Fibroblast of lung (primary cell): ENCODE data around the gene CREM. TPM values are rescaled to one million over a fixed set of nuclear protein-coding genes. Genes with fewer than 3 reads are reported as not detected.
A peak's percentile ranks its signal among the peaks of the same experiment; 100 is the strongest.

ENCODE experiments used
- DNase-seq, 2 donors: peaks; one replicate each; pipeline versions ENCODE4 v3.0.0 to v3.0.0-alpha.2; 2010; ENCODE audit warnings: low read depth in 2 of 2
- H2AFZ ChIP-seq: 2 replicates; pipeline ENCODE4 v1.5.1; 2012; ENCODE audit warnings: low read length, control low read depth, inconsistent platforms
- H3K27ac ChIP-seq: 2 replicates; pipeline ENCODE4 v1.5.1; 2011; ENCODE audit warnings: low read length, control low read depth; ENCODE audit not compliant: insufficient read depth
- H3K27me3 ChIP-seq: 2 replicates; pipeline ENCODE4 v1.5.1; 2011; ENCODE audit warnings: mild to moderate bottlenecking, low read length; ENCODE audit not compliant: control insufficient read depth, insufficient read depth
- H3K36me3 ChIP-seq: 2 replicates; pipeline ENCODE4 v1.5.1; 2011; ENCODE audit warnings: low read length; ENCODE audit not compliant: control insufficient read depth, insufficient read depth
- H3K4me1 ChIP-seq: 2 replicates; pipeline ENCODE4 v1.5.1; 2011; ENCODE audit warnings: low read length; ENCODE audit not compliant: control insufficient read depth, insufficient read depth; ENCODE audit errors: extremely low read depth
- H3K4me2 ChIP-seq: 2 replicates; pipeline ENCODE4 v1.5.1; 2011; ENCODE audit warnings: low read length, control low read depth; ENCODE audit not compliant: insufficient read depth; ENCODE audit errors: extremely low read depth
- H3K4me3 ChIP-seq, 4 experiments: fragments of 200-600 bp in 1 of 4; sonication (generic) in 1 of 4; replicated peaks in 1 of 4; 2 replicates each; pipeline ENCODE4 v1.5.1; 2011 to 2016; ENCODE audit warnings: low read length in 4 of 4, low read depth in 3 of 4, mild to moderate bottlenecking in 3 of 4, control low read depth in 2 of 4, inconsistent platforms in 1 of 4, mixed read lengths in 1 of 4; ENCODE audit not compliant: insufficient read depth in 1 of 4; ENCODE audit errors: control extremely low read depth in 1 of 4
- H3K79me2 ChIP-seq: 2 replicates; pipeline ENCODE4 v1.5.1; 2012; ENCODE audit warnings: mild to moderate bottlenecking, low read length, inconsistent platforms; ENCODE audit not compliant: control insufficient read depth, insufficient read depth
- H3K9ac ChIP-seq: 2 replicates; pipeline ENCODE4 v1.5.1; 2011; ENCODE audit warnings: mild to moderate bottlenecking, low read length, control low read depth; ENCODE audit not compliant: insufficient read depth
- H3K9me3 ChIP-seq: 2 replicates; pipeline ENCODE4 v1.5.1; 2012; ENCODE audit warnings: low read depth, low read length; ENCODE audit not compliant: control insufficient read depth, insufficient read depth
- H4K20me1 ChIP-seq: 2 replicates; pipeline ENCODE4 v1.5.1; 2011; ENCODE audit warnings: low read length; ENCODE audit not compliant: control insufficient read depth, insufficient read depth; ENCODE audit errors: extremely low read depth
- EZH2 ChIP-seq: IDR thresholded peaks from 2 replicates; pipeline ENCODE4 v1.5.1; 2012; ENCODE audit warnings: low read length, control low read depth, mild to moderate bottlenecking; ENCODE audit errors: missing control alignments
- polyA plus RNA-seq, 2 donors: library from polyadenylated mRNA; depleted of rRNA in 1 of 2; stranded (reverse) in 1 of 2; unstranded in 1 of 2; fragments of >200 nt; gene quantifications; 2 replicates each; pipeline ENCODE4 v1.2.1, GENCODE V29; 2011 to 2012; ENCODE audit warnings: missing spikeins in 1 of 2
- total RNA-seq: library from RNA; depleted of rRNA; stranded (reverse); fragments of >200 nt; gene quantifications from 2 replicates; pipeline ENCODE4 v1.2.1, GENCODE V29; 2014
- TF ChIP-seq, protein P1 (sequence below), 2 donors: IDR thresholded peaks in 1 of 2; conservative IDR thresholded peaks in 1 of 2; 1 replicate in 1 of 2; 2 replicates in 1 of 2; pipeline ENCODE4 v1.5.1; 2011 to 2012; ENCODE audit warnings: low read length in 2 of 2, control low read depth in 1 of 2, inconsistent platforms in 1 of 2, low read depth in 1 of 2, mild to moderate bottlenecking in 1 of 2

CREM gene
- total and polyA plus RNA-seq, 2 donors (not counting 1 experiment from before 2014, with no cell fraction given), result 29.9 to 32.1 TPM

DNA sequence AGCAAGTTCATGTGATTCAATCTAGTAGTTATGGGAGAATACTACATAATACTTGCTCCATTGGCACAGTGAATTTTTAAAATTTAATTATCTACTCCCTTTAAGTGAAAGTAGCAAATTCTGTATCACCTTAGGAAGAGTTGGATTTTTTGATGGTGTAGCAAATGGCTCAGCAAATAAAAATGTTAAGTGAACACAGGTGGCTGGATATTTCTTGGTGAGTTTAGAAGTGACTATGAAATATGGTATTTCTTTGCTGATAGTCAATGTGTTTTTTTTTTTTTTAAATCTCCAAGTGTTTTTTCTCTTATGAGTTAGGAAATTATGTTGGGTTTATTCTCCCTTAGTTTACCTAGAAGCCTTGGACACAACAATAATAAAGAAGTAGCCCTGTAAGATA is 67.8 kb downstream of the CREM start:
- peak in 1 of 2 donors; percentile 47 for DNase-seq
- H3K9ac ChIP-seq, result no peak overlapping the region
- TF ChIP-seq, protein P1, sequence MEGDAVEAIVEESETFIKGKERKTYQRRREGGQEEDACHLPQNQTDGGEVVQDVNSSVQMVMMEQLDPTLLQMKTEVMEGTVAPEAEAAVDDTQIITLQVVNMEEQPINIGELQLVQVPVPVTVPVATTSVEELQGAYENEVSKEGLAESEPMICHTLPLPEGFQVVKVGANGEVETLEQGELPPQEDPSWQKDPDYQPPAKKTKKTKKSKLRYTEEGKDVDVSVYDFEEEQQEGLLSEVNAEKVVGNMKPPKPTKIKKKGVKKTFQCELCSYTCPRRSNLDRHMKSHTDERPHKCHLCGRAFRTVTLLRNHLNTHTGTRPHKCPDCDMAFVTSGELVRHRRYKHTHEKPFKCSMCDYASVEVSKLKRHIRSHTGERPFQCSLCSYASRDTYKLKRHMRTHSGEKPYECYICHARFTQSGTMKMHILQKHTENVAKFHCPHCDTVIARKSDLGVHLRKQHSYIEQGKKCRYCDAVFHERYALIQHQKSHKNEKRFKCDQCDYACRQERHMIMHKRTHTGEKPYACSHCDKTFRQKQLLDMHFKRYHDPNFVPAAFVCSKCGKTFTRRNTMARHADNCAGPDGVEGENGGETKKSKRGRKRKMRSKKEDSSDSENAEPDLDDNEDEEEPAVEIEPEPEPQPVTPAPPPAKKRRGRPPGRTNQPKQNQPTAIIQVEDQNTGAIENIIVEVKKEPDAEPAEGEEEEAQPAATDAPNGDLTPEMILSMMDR (conservative IDR thresholded peaks at IDR 0.05 in 1 of 2, IDR thresholded peaks at IDR 0.05 in 1 of 2; ENCODE audit: low read depth in 1 of 2, low read length in 2 of 2), result no peak
- TF ChIP-seq EZH2, result no peak
- no peaks in the 10 kb centered on the region for H3K27me3 ChIP-seq
- peak overlapping the region; percentile 95 for H3K27ac ChIP-seq
- H3K4me2 ChIP-seq, result no peak overlapping the region
- H2AFZ ChIP-seq, result no peak overlapping the region
- no peaks in the 10 kb centered on the region for H3K9me3 ChIP-seq
- H3K4me3 ChIP-seq, result no peak overlapping the region
- no peaks in the 10 kb centered on the region for H3K36me3 ChIP-seq
- H4K20me1 ChIP-seq, result no peaks in the 10 kb centered on the region
- H3K4me1 ChIP-seq, result peaks cover 3% of the 10 kb centered on the region
- H3K79me2 ChIP-seq, result no peaks in the 10 kb centered on the region

DNA sequence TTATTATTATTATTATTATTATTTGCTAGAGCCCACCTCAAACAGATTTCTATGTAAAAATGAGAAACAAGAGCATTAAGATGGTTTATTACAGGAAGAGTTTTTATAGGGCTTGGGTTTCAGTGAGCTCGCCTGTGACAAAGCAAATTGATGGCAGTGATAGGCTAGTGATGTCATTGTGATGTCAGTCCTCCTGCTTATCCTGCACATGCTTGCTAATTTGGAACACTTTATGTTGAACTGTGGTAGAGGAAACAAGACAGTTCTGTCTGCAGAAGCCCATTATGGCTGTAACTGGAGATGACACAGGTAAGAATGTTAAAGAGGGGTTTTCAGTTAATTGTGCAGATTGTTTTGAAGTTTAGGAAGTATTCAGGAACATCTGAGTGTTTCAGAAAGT is 68.3 kb downstream of the CREM start:
- peak overlapping the region; percentile 22 to 81 (median 38) for H3K4me3 ChIP-seq
- no peak for TF ChIP-seq EZH2
- TF ChIP-seq, protein P1 (conservative IDR thresholded peaks at IDR 0.05 in 1 of 2, IDR thresholded peaks at IDR 0.05 in 1 of 2; ENCODE audit: low read depth in 1 of 2, low read length in 2 of 2), result no peak

DNA sequence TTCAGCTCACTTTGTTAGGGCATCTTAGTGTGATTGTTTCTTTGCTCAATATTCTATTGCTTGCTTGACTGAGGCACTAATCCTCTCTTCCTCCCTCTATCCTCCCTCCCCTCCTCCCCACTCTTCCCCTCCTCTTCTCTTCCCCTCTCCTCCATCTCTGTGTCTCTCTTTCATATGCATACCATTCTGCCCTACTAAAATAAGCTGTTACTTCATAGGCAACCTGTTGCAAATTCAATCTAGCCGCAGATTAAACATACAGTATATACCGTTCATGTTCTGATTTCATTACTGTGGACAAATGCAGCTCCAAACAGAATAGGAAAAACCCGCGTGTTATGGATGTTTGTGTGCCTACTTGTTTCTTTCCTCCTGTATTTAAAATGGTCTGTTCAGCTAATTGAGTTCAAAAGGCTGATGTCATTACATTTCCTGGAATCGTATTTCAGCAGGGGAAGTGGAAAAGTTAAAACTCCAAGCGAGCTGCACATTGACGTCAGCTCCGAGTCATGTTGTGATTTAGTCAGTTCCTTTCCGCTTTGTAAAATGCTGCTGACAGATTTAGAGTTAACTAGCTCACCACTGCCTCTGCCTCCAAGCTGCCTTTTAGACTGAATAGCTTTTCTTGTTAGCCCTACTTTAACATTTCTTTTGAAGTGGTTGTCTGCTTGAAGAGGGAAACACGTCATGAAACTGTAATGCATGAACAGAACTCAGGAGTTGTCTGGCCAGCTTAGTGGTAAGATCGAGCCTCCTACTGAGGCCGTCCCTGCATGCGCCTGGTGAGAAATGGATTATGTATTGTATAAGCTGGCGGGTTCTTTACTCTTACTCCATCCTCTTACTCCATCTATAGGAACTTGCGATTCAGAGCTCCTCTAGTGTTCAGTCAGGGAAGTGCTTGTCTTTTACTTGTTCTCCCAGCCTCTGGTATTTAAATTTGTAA is 69.0 kb downstream of the CREM start:
- H3K27me3 ChIP-seq, result no peaks in the 10 kb centered on the region
- H3K4me1 ChIP-seq, result peaks cover 3% of the 10 kb centered on the region
- no peaks in the 10 kb centered on the region for H3K36me3 ChIP-seq
- H3K4me3 ChIP-seq, result peak overlapping the region; percentile 22 to 81 (median 54)
- peak overlapping the region; percentile 95 for H3K27ac ChIP-seq
- no peaks in the 10 kb centered on the region for H3K79me2 ChIP-seq
- no peaks in the 10 kb centered on the region for H4K20me1 ChIP-seq
- H2AFZ ChIP-seq, result peak overlapping the region; percentile 72
- peak overlapping the region; percentile 97 for H3K4me2 ChIP-seq
- no peaks in the 10 kb centered on the region for H3K9me3 ChIP-seq
- peak; percentile 98 to 99 for DNase-seq
- TF ChIP-seq, protein P1 (conservative IDR thresholded peaks at IDR 0.05 in 1 of 2, IDR thresholded peaks at IDR 0.05 in 1 of 2; ENCODE audit: low read depth in 1 of 2, low read length in 2 of 2), result peak; percentile 89 to 90
- TF ChIP-seq EZH2, result no peak
- H3K9ac ChIP-seq, result peak overlapping the region; percentile 58

More for the DNA sequence above, 68.3 kb downstream of the CREM start:
- no peaks in the 10 kb centered on the region for H3K36me3 ChIP-seq
- peak overlapping the region; percentile 68 for H2AFZ ChIP-seq
- peak overlapping the region; percentile 64 for H3K4me2 ChIP-seq
- H3K9ac ChIP-seq, result peak overlapping the region; percentile 56
- H3K27me3 ChIP-seq, result no peaks in the 10 kb centered on the region
- peak; percentile 73 to 87 for DNase-seq
- no peaks in the 10 kb centered on the region for H3K79me2 ChIP-seq
- H4K20me1 ChIP-seq, result no peaks in the 10 kb centered on the region
- H3K27ac ChIP-seq, result peak overlapping the region; percentile 95
- peaks cover 3% of the 10 kb centered on the region for H3K4me1 ChIP-seq
- H3K9me3 ChIP-seq, result no peaks in the 10 kb centered on the region
